HUDEP-2 (cell line): Measurements from ENCODE around the gene XDH.

Experiments
- DNase-seq, 76 experiments: peaks; one replicate each; lab custom pipeline; 2025; ENCODE audit not compliant: unreplicated experiment in 76 of 76; lab: John Stamatoyannopoulos, UW

Gene XDH

DNA sequence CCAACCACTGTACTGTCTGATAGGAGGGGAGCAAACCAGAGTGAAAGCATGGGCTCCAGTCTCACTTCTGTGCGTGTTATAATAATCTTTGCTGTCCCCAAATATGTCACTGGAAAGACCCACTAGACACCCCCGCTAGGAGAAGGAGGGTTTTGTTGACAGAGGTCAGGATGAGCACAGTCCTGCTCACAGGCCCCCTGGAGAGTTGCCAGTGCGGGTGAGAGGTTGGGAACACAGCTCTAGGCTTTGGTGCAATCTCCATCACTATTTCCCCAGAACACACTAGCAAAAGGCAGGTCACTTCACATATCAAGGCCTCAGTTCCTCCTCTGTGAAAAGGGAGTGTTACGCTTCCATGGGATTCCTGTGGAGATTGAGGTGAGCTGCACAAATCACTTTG lies 9.7 kb downstream of the XDH start:
- no peak for DNase-seq

DNA sequence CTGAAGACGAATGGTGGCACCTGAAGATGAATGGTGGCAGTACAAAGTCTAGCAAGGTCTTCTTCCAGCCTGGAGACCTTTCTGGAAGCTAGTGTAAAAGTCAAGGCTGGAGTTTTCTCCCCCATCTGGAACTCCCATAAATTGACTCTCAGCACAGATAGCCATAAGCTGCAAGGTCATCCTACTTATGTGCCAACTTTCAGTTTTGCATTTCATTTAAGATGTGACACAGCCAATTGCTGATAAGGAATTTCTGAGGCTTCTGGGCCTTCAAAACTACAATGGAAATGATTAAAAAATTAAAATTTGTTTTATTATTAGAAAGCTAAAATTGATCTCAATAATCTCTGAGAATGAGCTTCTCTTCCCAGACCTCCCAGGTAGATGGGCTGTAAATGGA lies 10.2 kb downstream of the XDH start:
- peak in 3 of 76 experiments; percentile 2 to 14 (median 4) for DNase-seq

DNA sequence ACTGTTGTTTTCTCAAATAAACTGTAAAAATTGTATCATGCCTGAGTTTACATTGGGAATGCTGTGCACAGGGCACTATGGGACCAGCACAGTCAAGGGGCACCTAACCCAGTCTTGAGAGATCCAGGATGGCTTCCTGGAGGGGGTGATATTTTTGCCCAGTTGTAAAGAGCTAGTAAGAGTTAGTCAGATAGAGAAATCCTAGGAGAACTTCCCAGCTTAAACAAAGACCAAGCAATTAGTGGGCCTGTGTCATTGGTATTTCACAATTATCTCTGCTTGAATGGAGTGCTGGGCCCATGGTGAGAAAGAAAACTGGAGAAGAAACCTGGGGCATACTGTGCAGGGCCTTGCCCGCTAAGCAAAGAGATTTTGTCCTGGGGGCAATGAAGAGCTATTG lies 12.2 kb downstream of the XDH start:
- no peak for DNase-seq

DNA sequence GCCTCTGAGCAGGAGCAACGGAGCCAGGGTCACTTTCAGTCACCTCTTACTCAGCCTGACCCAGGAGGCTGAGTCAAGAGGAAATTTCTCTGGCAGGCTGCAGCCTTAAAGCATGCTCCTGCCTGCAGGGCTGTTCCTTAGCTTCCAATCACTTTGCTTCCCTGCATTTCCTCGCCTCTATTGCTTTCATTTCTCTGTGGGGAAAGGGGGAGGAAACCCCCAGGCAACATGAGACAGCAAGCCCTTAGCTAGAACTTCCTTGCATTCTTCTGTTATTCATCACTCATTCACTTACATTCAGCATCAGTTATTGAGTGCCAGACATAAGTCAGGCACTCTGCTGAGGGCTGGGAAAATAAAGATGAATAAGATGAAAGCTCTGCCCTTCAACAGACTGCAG lies 13.0 kb downstream of the XDH start:
- DNase-seq, result no peak

DNA sequence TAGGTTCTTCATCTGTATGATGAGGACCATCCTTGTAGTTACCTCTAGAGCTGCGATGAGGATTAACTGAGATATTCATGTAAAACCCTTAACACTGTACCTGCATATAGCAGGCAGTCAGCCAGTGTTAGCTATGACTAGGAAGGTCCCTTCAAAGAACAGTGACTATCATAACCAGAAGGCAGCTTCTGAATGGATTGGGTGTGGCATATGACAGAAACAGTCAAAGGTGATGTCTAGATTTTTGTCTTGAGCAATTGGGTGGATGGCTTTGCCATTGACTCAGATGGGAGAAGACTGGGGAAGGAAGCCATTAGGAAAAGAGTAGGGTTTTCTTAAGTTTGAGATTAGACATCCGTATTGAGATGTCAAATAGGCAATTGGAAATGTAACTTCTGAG lies 15.7 kb downstream of the XDH start:
- DNase-seq, result no peak

DNA sequence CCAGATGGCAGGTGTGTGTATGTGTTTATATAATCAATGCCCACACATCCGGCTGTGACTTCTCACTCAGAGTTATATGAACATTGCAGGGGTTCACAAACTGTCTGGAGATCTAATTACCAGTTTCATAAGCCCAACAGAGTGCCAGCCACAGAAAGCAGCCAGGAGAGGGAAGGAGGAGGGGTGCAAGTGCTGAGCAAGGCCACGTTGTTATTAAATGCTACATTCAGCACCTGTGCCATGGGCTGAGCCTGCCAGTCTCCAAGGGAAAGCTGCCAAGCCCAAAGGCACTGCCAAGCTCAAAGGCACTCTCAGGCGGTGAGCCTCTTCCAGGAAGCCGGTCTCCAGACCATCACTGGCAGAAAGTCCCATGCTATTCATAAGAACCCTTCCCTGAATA lies 17.4 kb downstream of the XDH start:
- DNase-seq, result no peak

DNA sequence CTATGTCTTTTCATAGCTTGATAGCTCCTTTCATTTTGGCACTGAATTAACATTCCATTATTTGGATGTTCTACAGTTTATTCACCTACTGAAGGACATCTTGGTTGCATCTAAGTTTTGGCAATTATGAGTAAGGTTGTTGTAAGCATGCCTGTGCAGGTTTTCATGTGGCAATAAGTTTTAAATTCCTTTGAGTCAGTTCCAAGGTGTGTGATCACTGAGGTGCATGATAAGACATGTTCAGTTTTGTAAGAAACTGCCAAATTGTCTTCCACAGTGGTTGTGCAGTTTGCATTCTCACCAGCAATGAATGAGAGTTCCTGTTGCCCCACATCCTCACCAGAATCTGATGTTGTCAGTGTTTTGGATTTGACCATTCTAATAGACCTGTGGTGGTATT lies 24.2 kb downstream of the XDH start:
- DNase-seq, result no peak

DNA sequence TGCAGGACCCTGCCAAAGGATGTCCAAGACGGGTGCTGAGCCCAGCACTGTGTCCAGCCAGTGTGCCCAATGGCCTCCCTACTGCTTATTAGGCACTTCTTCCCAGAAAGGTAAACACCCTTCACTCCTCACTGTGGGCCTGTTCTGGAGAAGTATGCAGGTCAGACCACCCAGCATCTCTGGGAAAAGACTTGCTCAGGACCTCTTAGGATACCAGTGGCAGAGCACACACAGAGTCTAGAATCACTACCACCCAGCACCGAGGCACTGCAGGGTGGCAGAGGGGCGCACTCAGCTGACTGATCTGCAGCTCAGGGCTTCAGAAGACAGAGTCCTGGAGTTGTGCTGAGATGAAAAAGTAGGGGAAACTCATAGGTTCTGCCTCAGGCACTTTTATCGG lies 25.8 kb downstream of the XDH start:
- no peak for DNase-seq

DNA sequence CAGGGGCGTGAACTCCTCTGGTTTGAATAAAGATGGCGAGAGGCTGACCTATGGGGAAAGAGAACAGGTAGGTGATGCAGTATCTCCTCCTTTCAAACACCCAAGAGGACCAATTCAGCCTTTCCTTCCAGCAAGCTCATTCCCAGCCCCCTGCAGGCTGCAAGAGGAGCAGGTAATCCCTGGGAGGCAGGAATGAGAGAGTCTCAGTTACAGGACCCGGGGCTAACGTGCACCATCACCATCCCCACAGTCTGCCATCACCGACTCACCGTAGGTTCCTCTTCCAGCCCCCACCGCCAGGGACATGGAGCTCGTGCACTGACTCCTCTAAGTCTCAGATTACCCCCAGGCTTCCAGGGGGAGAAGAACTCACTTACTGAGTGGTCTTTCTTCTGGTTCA lies 26.7 kb downstream of the XDH start:
- DNase-seq, result no peak

DNA sequence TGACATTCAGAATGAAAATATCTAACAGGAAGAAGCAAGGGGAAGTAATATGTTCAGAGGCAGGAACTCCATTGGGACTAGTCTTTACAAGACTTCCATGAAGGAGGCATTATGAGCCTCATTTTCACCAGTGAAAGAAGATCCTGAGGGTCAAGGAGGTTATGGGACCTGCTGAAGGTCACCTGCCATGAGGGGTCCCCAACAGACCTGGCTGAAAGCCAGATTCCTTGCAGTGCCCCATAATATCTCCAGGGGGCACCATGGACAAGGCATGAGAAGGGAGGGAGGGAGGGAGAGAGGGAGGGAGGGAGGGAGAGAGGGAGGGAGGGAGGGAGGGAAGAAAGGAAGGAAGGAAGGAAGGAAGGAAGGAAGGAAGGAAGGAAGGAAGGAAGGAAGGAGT lies 27.9 kb downstream of the XDH start:
- DNase-seq, result peak in 1 of 76 experiments; percentile 7

DNA sequence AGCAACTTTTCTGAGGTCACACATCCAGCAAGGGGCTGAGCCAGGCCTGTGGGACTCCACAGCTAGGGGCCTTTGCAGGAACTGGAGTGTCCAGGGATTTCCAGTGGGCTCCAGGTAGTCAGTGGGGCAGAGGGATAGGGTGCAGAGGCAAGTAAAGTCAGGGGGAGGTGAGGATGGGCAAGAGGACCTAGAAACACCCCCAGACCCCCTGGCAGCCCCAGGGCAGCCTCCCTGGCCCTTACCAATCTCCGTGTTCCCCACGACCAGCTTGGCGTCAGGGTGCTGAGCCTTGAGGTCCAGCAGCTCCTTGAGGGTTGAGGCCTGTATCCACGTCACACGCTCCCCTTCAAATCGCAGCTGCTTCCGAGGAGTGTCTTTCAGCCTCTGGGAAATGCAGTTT lies 28.4 kb downstream of the XDH start:
- no peak for DNase-seq

DNA sequence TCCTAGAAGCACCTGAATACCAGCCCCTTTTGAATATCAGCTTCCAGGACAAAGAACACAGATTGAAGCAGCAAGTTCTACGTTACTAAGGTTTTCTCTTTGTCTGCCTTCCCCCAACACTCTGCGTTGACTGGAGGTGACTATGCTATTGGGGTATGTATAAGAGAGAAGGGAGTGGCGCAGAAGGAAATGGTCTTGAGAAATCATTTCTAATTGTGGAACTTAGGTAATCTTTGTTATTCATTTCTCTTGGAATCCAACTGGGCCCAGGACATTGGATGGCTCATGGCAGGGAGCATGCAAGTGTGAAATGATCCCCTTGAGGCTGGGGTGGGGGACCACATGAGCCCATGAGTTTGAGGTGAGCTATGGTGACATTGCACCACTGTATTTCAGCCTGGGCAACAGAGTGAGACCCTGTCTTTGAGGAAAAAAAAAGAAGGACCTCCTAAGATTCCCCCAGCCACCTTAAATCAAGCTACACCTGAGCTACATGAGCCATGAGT lies 29.7 kb downstream of the XDH start:
- DNase-seq, result no peak

DNA sequence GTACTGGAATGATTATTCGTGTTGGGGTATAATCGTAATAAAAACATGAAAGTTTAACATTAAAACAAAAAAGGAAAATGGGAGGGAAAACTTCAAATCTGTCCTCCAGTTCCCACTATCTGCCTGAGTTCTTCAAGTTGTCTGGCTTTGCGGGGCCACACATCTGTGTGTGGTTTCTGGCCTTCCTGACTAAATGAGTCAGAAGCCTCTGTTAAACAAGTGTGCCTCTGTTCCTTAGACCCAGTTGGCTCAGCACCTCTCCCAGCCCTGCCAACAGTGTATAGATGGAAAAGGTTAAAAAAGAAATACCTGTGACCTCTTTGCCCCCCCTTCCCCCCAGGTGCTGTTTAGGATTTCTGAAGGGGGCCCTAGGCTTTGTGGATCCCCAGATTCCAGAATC lies 30.2 kb downstream of the XDH start:
- no peak for DNase-seq

DNA sequence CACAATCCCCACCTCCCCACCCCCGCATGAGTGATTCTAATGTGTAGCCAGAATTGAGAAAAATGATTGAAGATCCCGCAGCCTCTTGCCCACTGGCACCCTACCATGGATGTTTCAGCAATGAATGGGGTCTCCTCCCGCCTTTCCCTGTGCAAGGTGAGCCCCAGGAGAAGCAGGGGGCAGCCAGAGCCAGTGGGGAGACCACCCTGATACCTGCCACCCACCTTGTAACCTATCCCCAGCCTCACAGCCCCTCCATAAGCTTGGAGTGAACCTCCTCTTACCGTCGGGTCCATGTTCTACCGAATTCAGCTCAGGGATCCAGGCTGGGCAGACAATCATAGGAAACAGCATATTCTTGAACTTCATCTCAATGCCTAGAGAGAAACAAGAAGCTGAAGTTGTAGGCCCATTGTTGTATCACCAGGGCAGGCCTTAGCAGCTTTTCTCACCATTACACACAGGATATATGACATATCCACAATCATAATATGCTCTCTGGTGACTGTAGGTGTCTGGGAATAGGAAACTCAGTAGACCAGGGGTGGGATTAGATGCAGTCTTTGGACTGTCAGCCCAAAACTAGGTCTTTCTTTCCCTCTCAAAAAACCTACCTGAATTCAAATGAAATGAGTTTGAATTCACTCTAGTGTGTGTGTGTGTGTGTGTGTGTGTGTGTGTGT lies 30.9 kb downstream of the XDH start:
- no peak for DNase-seq

DNA sequence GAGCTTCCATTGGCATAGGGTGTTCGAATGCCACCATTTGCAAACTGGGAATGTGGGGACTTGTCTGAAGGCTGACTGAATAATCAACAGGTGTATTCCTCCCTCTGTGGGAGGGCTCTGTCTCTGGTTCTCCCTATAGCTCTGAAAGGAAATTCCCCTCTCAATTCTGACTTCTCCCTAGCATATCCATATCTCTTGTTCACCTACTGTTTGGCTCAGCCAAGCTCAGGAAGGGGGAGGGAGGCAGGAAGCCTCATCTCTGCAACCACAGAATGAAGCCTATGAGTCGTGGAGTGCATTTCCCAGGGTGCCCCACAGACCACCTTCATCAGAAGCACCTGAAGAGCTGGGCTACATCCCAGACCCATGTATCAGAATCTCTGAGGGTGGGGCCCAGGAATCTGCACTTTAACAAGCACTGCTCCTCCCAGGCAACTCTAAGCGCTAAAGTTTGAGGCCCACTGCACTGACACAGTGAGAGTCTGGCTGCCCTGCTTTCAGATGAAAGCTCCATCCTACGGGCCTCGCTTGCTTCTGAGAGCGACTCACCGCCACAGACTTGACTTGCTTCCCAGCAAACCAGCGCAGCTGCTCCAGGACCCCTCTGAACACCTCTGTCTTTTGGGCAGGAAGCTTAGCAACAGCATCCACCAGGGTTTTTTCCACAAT lies 32.0 kb downstream of the XDH start:
- no peak for DNase-seq

DNA sequence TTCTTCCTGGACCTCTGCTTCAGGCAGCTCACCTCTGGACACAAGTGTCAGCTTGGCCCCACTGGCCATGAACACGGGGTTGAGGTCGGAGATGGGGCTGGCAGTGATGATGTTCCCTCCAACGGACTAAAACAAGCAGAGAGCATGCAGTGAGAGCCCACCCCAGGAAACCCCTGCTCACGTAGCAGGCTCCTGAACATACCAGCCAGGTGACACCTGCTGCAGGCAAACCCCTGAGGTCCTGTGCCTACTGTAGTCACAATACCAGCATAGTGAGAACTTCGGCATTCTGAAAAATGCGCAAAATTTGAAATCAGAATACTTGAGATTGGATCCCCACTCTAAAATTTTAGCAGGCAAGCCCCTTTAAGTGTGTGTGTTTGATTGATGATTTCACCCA lies 32.9 kb downstream of the XDH start:
- DNase-seq, result no peak

DNA sequence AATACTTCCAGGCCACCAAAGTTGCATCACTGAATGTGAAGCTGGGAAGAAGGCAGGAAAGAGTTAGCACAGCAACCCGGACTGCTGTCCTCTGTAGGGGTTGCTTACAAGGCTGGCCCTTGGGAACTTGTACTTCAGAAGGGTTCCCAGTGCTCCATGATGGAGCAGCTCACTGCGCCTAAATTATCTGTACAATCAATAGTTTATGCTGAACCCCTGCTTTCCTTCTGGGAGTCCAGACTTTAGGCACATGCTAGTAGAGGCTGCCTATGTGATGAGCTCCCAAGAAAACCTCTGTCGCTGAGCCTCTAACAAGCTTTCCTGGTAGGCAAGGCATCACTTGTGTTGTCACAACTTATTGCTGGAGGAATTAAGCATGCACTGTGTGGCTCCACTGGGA lies 34.3 kb downstream of the XDH start:
- no peak for DNase-seq

DNA sequence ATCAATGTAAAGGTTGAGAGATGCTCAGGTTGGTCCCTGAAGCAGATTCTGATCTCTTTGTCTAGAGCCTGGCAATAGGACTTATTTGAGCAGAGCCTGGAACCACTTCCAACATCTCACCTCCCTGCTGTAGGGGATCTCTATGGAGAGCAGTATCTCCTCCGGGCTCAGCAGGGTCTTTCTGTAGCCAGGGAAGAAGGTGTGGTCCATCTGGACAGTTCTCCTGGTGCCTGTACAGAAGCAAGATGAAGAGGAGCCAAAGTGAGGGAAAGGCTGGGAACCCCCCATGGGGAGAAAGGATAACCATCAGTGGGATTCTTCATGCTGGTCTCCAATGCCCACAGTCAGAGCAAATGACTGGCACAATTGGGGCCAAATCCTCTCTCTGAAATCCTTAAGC lies 34.8 kb downstream of the XDH start:
- DNase-seq, result no peak

DNA sequence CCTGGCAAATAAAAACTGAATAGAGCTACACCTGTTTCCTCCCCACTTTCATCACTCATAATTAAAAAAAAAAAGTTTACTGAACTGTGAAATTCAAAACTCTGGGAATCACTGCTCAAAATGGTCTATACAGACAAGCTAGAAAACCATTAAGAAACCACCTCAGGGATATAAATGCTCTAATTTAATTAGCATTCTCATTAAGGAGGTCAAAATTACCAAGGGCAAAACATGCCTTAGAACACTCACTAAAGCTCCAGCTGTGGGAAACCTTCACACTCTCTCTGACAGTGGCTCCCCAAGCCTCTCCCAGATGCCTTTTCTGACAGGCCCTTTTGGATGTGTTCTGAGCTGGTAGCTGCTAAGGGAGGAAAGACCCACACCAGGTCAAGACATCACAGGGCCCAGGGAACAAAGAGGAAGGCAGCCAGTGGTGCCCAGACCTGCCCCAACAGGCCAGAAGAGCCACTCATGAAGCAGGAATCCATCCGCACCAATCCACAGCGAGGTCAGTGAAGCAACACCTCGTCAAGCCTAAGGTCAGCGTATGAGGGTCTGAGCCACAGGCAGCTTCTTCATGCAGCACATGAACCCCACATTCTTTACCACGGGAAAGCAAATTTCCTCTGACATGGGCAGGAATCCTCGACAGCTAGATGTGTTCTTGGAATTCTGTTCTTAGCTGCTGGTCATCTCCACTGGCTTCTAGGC lies 35.6 kb downstream of the XDH start:
- DNase-seq, result no peak

DNA sequence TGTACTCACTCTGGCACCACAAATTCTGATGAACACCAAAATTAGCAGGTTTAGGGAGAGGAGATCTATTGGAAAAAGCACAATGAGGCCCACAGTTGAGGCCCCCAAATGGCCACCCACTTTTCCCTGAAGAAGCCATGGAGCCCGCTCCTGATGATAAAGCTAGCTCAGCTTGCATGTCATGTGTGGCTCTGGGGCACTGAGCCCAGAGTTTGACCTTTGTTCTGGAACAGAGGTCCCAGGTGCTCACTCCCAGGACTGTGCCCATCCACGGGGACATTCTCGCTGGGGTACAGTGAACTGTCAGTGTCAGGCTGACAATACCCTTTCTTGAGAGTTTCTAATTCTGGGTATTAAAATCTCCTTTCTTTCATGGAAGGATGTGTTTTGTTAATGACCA lies 36.2 kb downstream of the XDH start:
- no peak for DNase-seq

DNA sequence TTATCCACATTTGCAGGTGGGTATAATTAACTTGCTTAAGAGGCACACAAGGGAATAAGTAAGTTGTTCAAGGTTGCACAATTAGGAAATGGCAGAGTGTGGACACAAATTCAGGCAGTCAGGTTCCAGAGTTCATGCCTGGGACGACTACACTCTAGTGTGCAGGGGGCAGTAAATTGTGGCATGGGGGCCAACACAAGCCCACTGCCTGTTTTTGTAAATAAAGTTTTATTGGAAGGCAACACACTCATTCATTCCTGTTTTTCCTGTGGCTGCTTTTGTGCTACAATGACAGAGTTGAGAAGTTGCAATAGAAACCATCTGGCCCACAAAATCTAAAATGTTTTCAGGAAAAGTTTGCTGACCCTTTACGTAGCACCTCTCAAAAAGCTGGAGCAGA lies 41.4 kb downstream of the XDH start:
- DNase-seq, result no peak

DNA sequence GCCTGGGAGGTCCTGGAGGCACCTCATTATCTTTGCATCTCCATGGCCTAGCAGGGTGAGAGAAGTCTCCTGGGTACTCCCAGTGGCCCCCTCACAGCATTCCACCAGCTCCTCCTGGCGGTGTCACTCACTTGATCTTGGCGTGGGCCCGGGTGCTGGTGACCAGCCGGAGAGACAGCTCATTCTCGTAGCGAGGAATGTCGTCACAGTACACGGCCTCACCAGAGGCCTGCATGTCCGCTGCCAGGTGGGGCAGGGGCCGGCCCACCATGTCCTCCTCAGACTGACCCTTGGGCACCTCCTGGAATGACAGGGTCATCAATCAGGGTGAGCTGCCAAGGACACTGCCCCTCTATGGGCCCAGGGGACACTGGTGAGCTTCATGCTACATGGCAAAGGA lies 42.4 kb downstream of the XDH start:
- DNase-seq, result no peak
